Subcutaneous adipose tissue (tissue), 4 donors: ENCODE data around the gene RASGRF2. TPM values are rescaled to one million over a fixed set of nuclear protein-coding genes. Genes with fewer than 3 reads are reported as not detected.

Experiments
- total RNA-seq, 4 donors: library from RNA; depleted of rRNA; stranded (reverse); fragments of >200 nt; gene quantifications; one replicate each; pipeline ENCODE4 v1.1.0, GENCODE V29; 2016
- TF ChIP-seq, protein P1 (sequence below): fragments of 450-650 bp; IDR thresholded peaks from one replicate; pipeline ENCODE4 v1.5.1; 2016; ENCODE audit warnings: low read depth, mild to moderate bottlenecking, control low read depth, antibody characterized with exemption, moderate library complexity

Gene RASGRF2
- total RNA-seq, 4 donors from 2014 or later, result 6.6 to 34.9 (median 20.2) TPM

GRCh38 chr5:80953587-80953986 is 6.6 kb upstream of the RASGRF2 start:
- TF ChIP-seq, protein P1, sequence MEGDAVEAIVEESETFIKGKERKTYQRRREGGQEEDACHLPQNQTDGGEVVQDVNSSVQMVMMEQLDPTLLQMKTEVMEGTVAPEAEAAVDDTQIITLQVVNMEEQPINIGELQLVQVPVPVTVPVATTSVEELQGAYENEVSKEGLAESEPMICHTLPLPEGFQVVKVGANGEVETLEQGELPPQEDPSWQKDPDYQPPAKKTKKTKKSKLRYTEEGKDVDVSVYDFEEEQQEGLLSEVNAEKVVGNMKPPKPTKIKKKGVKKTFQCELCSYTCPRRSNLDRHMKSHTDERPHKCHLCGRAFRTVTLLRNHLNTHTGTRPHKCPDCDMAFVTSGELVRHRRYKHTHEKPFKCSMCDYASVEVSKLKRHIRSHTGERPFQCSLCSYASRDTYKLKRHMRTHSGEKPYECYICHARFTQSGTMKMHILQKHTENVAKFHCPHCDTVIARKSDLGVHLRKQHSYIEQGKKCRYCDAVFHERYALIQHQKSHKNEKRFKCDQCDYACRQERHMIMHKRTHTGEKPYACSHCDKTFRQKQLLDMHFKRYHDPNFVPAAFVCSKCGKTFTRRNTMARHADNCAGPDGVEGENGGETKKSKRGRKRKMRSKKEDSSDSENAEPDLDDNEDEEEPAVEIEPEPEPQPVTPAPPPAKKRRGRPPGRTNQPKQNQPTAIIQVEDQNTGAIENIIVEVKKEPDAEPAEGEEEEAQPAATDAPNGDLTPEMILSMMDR, result no peak

DNA sequence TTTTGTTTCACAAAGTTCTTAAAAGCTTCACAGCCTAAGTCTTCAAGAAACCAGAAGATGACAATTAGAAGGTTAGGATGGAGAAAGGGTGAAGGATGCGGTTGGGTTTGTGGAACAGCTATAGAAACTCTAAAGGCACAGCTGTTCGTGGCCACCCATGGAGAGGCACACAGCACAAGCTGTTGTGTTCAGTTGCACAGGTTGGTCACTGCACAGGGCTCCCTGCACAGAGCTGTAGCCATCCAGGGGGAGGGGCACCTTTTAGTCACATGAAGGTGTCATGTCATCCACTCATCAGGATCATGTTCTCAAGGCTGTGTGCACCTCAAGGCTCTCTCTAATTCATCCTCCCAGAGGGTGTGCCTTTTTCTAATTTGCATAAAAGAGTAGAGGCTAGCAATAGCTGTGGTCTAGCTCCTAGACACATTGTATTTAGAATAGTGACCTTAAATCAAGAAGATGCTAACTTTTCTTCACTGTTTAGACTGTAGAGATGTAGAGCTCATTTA is 5.0 kb upstream of the RASGRF2 start:
- TF ChIP-seq, protein P1, result no peak

- TF ChIP-seq, protein P1, result no peak
Observed at GRCh38 chr5:80956272-80956671, 3.9 kb upstream of the RASGRF2 start.

GRCh38 chr5:80957031-80957761 is 3.0 kb upstream of the RASGRF2 start:
- TF ChIP-seq, protein P1, result no peak

DNA sequence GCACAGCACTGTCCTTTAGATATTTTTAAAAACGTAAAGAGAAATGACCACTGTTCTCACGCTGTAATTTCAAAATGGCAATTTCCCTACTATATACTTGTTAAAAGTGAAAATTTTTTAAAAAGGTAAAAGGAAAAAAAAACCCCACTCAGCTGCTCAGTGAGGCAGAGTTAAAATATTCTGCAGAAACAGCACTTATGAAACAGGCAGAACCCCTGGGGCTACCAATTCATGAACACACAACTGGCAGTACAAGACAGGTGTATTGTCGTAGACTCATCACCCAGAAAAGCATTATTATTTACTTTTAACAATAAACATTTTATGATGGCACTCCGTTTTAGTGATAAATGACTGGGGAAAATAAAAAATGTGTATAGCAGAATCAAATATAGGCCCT is 1.5 kb upstream of the RASGRF2 start:
- TF ChIP-seq, protein P1, result no peak

GRCh38 chr5:80959138-80959537 is 1.0 kb upstream of the RASGRF2 start:
- TF ChIP-seq, protein P1, result no peak

GRCh38 chr5:80960531-80961375 is 590 bp downstream of the RASGRF2 start:
- TF ChIP-seq, protein P1, result no peak
